Measurements from ENCODE around the gene OSBPL7. TPM values are rescaled to one million over a fixed set of nuclear protein-coding genes. Genes with fewer than 3 reads are reported as not detected.

OSBPL7 gene
- total and polyA plus RNA-seq, 2 of the 13 experiments (the other 11 are each of a cell fraction or from before 2014, with no cell fraction given), result 4.7 to 6.6 TPM

GRCh38 chr17:47844227-47844626 lies 22.6 kb upstream of the OSBPL7 start (continued):
- TF ChIP-seq NCOA2 (CRISPR knock-in tag; IDR thresholded peaks at IDR 0.05), result peak; percentile 35; the same call in 1 of the 2 replicates
- TF ChIP-seq KDM4B (CRISPR knock-in tag; IDR thresholded peaks at IDR 0.05), result no peak
- no peak for TF ChIP-seq ZNF792 (CRISPR knock-in tag; IDR thresholded peaks at IDR 0.05)
- peak; percentile 79 for TF ChIP-seq GATAD2A (CRISPR knock-in tag; IDR thresholded peaks at IDR 0.05)
- TF ChIP-seq ZIK1 (CRISPR knock-in tag; IDR thresholded peaks at IDR 0.05; ENCODE audit: borderline replicate concordance, low read depth), result no peak
- no peak for TF ChIP-seq ZFP41 (CRISPR knock-in tag; IDR thresholded peaks at IDR 0.05; ENCODE audit: borderline replicate concordance)
- TF ChIP-seq ZNF460 (CRISPR knock-in tag; IDR thresholded peaks at IDR 0.05; ENCODE audit: borderline replicate concordance), result no peak
- TF ChIP-seq ZNF674 (CRISPR knock-in tag; IDR thresholded peaks at IDR 0.05; ENCODE audit: low read depth), result no peak
- TF ChIP-seq GPN1 (CRISPR knock-in tag; IDR thresholded peaks at IDR 0.05; ENCODE audit: borderline replicate concordance), result no peak
- TF ChIP-seq ONECUT2 (CRISPR knock-in tag; IDR thresholded peaks at IDR 0.05), result no peak
- no peak for TF ChIP-seq MLXIP (CRISPR knock-in tag; IDR thresholded peaks at IDR 0.05; ENCODE audit: borderline replicate concordance)
- no peak for TF ChIP-seq SOX13 (IDR thresholded peaks at IDR 0.05)
- no peak for TF ChIP-seq SOX13 (CRISPR knock-in tag; conservative IDR thresholded peaks at IDR 0.05 in 1 of 2, IDR thresholded peaks at IDR 0.05 in 1 of 2)
- no peak for TF ChIP-seq ZNF337 (CRISPR knock-in tag; IDR thresholded peaks at IDR 0.05; ENCODE audit: borderline replicate concordance, low read depth)
- no peak for TF ChIP-seq ZNF33A (CRISPR knock-in tag; IDR thresholded peaks at IDR 0.05; ENCODE audit: borderline replicate concordance)
- TF ChIP-seq ZNF30 (CRISPR knock-in tag; IDR thresholded peaks at IDR 0.05), result no peak
- no peak for TF ChIP-seq ZNF629 (CRISPR knock-in tag; conservative IDR thresholded peaks at IDR 0.05)
- no peak for TF ChIP-seq SMARCE1 (IDR thresholded peaks at IDR 0.05; ENCODE audit: borderline replicate concordance)
- TF ChIP-seq, protein P1, sequence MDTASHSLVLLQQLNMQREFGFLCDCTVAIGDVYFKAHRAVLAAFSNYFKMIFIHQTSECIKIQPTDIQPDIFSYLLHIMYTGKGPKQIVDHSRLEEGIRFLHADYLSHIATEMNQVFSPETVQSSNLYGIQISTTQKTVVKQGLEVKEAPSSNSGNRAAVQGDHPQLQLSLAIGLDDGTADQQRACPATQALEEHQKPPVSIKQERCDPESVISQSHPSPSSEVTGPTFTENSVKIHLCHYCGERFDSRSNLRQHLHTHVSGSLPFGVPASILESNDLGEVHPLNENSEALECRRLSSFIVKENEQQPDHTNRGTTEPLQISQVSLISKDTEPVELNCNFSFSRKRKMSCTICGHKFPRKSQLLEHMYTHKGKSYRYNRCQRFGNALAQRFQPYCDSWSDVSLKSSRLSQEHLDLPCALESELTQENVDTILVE (CRISPR knock-in tag; IDR thresholded peaks at IDR 0.05), result no peak
- no peak for TF ChIP-seq ZSCAN5A (CRISPR knock-in tag; IDR thresholded peaks at IDR 0.05; ENCODE audit: borderline replicate concordance)
- TF ChIP-seq ZNF550 (CRISPR knock-in tag; IDR thresholded peaks at IDR 0.05; ENCODE audit: borderline replicate concordance), result no peak
- TF ChIP-seq SCMH1 (CRISPR knock-in tag; IDR thresholded peaks at IDR 0.05; ENCODE audit: borderline replicate concordance), result no peak
- no peak for TF ChIP-seq KDM6A (CRISPR knock-in tag; IDR thresholded peaks at IDR 0.05; ENCODE audit: low read depth)
- no peak for TF ChIP-seq SRSF1 (optimal IDR thresholded peaks at IDR 0.05; ENCODE audit: low read depth, low read length)
- TF ChIP-seq, protein P2, sequence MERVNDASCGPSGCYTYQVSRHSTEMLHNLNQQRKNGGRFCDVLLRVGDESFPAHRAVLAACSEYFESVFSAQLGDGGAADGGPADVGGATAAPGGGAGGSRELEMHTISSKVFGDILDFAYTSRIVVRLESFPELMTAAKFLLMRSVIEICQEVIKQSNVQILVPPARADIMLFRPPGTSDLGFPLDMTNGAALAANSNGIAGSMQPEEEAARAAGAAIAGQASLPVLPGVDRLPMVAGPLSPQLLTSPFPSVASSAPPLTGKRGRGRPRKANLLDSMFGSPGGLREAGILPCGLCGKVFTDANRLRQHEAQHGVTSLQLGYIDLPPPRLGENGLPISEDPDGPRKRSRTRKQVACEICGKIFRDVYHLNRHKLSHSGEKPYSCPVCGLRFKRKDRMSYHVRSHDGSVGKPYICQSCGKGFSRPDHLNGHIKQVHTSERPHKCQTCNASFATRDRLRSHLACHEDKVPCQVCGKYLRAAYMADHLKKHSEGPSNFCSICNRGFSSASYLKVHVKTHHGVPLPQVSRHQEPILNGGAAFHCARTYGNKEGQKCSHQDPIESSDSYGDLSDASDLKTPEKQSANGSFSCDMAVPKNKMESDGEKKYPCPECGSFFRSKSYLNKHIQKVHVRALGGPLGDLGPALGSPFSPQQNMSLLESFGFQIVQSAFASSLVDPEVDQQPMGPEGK (CRISPR knock-in tag; IDR thresholded peaks at IDR 0.05), result peak; percentile 46
- peak; percentile 48; the same call in 1 of the 2 replicates for TF ChIP-seq BHLHE40 (IDR thresholded peaks at IDR 0.05; ENCODE audit: low read length)

Data from HepG2 (cell line).